Pancreas (tissue), 10 donors: Measurements from ENCODE around the gene APBA2. TPM values are rescaled to one million over a fixed set of nuclear protein-coding genes. Genes with fewer than 3 reads are reported as not detected.
A peak's percentile ranks its signal among the peaks of the same experiment; 100 is the strongest.

Source experiments
- ATAC-seq, 4 donors: fragments of 200-7000 bp; cut with Tn5 transposase; one replicate each; pipeline versions ENCODE4 v1.8.0 to v1.9.1; 2020; ENCODE audit warnings: mild to moderate bottlenecking in 4 of 4, moderate library complexity in 4 of 4
- DNase-seq, 6 donors: peaks; one replicate each; pipeline ENCODE4 v3.0.0-alpha.2; 2020
- FAIRE-seq: peaks from 2 replicates; lab custom pipeline; 2012; peaks lifted over from hg19 to GRCh38; lab: Jason Lieb, UNC
- H3K27ac ChIP-seq, 4 donors: fragments of 200-600 bp; sonication (generic); 1 replicate in 3 of 4; 2 replicates in 1 of 4; pipeline versions ENCODE4 v1.5.0 to v1.8.0; 2020
- H3K27me3 ChIP-seq, 4 donors: fragments of 200-600 bp; one replicate each; pipeline ENCODE4 v1.8.0; 2021
- H3K36me3 ChIP-seq, 3 donors: fragments of 200-600 bp; sonication (generic) in 1 of 3; one replicate each; pipeline versions ENCODE4 v1.5.0 to v1.8.0; 2020 to 2021
- H3K4me1 ChIP-seq, 3 donors: fragments of 200-600 bp; one replicate each; pipeline ENCODE4 v1.8.0; 2021
- H3K4me3 ChIP-seq, 4 donors: fragments of 200-600 bp; sonication (generic) in 2 of 4; one replicate each; pipeline versions ENCODE4 v1.5.0 to v1.8.0; 2020 to 2021
- H3K9me3 ChIP-seq, 4 donors: fragments of 200-600 bp; one replicate each; pipeline ENCODE4 v1.8.0; 2021
- WGBS, 2 donors: extraction: QIAGEN DNeasy Blood & Tissue Kit; methylation state at CpG; one replicate each; pipeline ENCODE4 v1.1.7; 2013; 5-methylcytosine and 5-hydroxymethylcytosine counted together
- intact Hi-C, 3 donors: fragments of 100-400 bp; cut with DNase I; formaldehyde crosslinking; loops; one replicate each; pipeline versions ENCODE4 v1.11.1 to v1.14.2; 2022
- polyA plus RNA-seq, 2 donors: library from polyadenylated mRNA; stranded (reverse); fragments of 200-250 nt; gene quantifications; one replicate each; pipeline ENCODE4 v1.2.3, GENCODE V29; 2013
- total RNA-seq, 6 donors: library from RNA; stranded (reverse); fragmentation: NEBNext Ultra II Directional in 4 of 6; extraction: Animal tissue kit (Norgen Biotek cat#: 25700) in 4 of 6; gene quantifications; one replicate each; pipeline versions ENCODE4 v1.2.1 to v1.2.4, GENCODE V29; 2021 to 2023
- TF ChIP-seq, protein P1 (sequence below), 4 donors: fragments of 200-600 bp; sonication (generic) in 3 of 4; IDR thresholded peaks; one replicate each; pipeline versions ENCODE4 v1.5.0 to v1.8.0; 2021; ENCODE audit warnings: antibody characterized with exemption in 4 of 4
- donor health status: healthy with polysubstance abuse.
- donor health status: DM: no; HTN: no; CAD: no; lungs with moderate emphysema.
- donor health status: DM: no; HTN: no; CAD: no.
- donor health status: control.
- donor health status: control.
- donor health status: Bipolar disorder and iron deficiency.
- donor health status: DM: yes; HTN: yes; CAD: no.
- donor health status: DM: no; HTN: no; CAD: no.
- donor health status: DM: no; HTN: no; CAD: no.
- donor health status: DM: yes; HTN: yes; CAD: no.

The APBA2 gene
- total and polyA plus RNA-seq, 8 donors: 3.9 to 10.3 (median 6.7) TPM

DNA sequence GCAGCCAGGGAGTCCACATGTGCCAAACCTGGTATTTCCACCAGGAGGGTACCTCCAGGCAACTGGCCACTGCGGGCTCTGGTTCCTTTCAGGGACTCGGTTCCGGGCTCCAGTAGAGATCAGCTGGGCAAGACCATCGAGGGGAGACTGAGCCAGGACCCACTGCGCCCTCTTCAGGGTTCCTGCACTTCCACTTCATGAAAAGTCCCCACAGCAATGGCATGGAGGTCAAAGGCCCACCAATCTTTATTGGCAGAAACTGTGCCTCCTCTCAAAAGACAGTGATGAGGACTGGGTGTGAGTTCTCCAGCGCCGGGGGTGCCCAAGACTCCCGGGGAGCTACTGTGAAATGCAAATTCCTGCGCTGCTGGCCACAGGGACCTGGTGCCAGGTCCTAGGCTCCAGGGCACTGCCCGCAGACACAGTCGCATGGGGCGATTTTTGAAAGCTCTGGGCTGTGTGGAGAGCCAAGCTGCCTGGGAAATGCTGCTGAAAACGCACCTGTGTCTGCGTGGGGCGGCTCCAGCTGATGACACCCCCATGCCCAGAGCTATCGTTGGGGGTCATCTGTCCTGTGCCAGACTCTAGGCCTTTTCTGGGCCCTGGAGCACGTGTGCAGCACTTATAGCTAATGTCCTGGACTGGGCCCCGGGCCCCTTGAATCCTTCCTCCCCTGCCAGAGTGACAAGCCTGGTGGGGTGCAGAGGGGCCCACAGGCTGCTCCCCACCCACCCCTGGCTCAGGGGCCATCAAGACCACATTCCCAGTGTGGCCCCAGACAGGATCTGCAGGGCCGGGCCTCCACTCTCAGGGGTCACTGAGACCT, 239.8 kb downstream of the APBA2 start:
- DNase-seq: peak in 2 of 6 donors; percentile 32 to 42
- no peak for FAIRE-seq
- WGBS, 2 donors: 65 to 66% methylated on average over 19 of the region's 19 CpGs
- peak in 1 of 4 donors; percentile 43 for ATAC-seq
- TF ChIP-seq, protein P1, sequence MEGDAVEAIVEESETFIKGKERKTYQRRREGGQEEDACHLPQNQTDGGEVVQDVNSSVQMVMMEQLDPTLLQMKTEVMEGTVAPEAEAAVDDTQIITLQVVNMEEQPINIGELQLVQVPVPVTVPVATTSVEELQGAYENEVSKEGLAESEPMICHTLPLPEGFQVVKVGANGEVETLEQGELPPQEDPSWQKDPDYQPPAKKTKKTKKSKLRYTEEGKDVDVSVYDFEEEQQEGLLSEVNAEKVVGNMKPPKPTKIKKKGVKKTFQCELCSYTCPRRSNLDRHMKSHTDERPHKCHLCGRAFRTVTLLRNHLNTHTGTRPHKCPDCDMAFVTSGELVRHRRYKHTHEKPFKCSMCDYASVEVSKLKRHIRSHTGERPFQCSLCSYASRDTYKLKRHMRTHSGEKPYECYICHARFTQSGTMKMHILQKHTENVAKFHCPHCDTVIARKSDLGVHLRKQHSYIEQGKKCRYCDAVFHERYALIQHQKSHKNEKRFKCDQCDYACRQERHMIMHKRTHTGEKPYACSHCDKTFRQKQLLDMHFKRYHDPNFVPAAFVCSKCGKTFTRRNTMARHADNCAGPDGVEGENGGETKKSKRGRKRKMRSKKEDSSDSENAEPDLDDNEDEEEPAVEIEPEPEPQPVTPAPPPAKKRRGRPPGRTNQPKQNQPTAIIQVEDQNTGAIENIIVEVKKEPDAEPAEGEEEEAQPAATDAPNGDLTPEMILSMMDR (IDR thresholded peaks at IDR 0.05): no peak
- intact Hi-C loops: no loop called here
- Histone ChIP-seq H3K9me3 (no peaks in the 10 kb centered on the region), H3K4me3 (no peak overlapping the region), H3K4me1 (no peaks in the 10 kb centered on the region), H3K27me3 (no peaks in the 10 kb centered on the region), H3K27ac (no peak overlapping the region), H3K36me3 (no peaks in the 10 kb centered on the region)

DNA sequence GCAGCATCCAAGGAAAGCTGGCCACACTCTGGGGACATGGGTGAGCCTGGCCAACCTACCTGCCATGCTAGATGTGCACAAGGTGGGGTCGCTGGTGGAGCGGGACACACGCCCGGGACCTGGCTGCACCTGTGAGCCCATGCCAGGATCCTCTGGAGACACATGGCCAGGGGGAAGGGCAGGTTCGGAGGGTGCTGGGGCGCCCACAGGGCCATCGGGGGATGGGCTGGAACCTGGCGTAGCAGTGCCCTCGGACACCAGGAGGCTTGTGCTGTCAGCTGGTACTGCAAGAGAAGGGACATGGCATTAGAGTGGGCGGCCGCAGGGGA, 240.4 kb downstream of the APBA2 start:
- Histone ChIP-seq H3K27ac (no peak overlapping the region), H3K4me1 (no peaks in the 10 kb centered on the region), H3K27me3 (no peaks in the 10 kb centered on the region), H3K9me3 (no peaks in the 10 kb centered on the region), H3K36me3 (no peaks in the 10 kb centered on the region), H3K4me3 (no peak overlapping the region)
- TF ChIP-seq, protein P1 (IDR thresholded peaks at IDR 0.05): no peak
- no peak for FAIRE-seq
- DNase-seq: peak in 1 of 6 donors; percentile 63
- intact Hi-C loops: no loop called here
- 87 to 88% methylated on average over 11 of the region's 11 CpGs for WGBS, 2 donors
- ATAC-seq: peak in 1 of 4 donors; percentile 17

DNA sequence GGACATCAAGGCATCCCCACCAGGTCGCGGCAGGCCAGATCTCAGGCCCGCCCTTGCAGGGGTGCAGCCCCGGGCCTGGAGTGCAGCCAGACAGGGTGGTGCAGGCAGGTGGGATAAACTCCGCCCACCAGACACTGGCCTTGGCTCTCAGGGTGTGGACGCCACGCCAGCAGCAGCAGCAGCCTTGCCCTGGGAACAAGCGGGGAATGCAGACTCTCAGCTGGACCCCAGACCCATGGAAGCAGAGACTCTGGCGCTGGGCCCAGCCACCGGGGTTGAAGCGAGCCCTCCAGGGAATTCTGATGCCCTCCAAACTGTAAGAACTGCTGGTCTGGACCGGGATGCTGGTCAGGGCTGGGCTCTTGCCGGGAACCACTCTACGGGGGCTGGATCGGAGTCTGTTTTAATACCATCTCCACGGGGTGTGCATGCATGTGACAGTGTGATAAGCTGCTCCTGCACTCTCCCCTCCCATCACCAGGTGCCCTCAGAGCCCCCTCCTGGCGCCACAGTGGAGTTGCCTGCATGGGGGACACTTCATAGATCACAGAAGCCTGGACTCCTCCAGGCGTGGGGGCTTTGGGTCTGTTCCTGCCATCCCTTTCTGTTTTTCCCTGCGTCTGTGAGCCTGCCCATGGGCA, 241.2 kb downstream of the APBA2 start:
- no peak for ATAC-seq
- Histone ChIP-seq H3K9me3 (no peaks in the 10 kb centered on the region), H3K27ac (no peak overlapping the region), H3K36me3 (no peaks in the 10 kb centered on the region), H3K27me3 (no peaks in the 10 kb centered on the region), H3K4me3 (no peak overlapping the region), H3K4me1 (no peaks in the 10 kb centered on the region)
- intact Hi-C loops: no loop called here
- TF ChIP-seq, protein P1 (IDR thresholded peaks at IDR 0.05): no peak
- peak in 2 of 6 donors; percentile 56 for DNase-seq
- FAIRE-seq: no peak
- WGBS, 2 donors: 73 to 80% methylated on average over 19 of the region's 19 CpGs

DNA sequence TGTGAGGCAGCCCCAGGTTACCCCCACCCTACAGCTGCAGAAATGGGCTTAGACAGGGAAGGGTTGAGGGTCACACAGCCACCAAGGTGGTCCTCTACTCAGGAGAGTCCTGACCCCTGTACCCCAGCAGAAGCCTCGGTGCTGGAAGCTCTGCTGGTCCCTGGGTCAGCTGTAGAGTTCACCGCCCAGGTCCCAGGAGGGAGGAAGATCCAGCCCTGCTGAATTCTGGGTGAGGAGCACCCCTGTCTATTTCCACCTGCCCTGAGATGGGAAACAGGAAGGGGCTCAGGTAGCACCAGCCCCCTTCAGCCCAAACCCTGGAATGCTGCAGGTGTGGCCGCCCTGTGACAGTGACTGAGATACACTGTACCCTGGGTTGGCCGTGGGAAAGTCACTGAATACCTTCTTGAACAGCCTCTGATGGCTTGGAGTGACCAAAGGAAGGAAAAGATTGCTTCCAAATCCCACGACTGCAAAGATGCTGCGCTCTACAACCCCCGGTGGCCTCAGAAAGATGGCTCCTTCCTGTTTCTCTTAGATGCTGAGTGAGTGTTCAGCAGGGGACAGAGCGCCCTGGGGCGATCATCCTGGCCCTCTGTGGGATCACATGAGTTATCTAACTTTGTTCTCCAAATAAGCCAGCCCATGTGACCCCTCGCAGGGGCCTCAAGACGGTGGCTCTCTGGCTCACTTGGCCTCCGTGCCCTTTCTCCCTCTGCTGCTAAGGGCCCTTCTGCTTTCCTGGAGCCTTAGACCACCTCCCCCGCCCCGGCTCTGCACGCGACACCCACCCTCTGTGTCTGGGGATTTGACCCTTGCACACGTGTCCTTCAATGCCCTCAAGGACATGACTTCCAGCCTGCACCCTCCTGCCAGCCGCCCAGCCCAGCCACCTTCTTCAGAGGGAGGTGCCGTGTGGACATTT, 242.0 kb downstream of the APBA2 start:
- FAIRE-seq: no peak
- TF ChIP-seq, protein P1 (IDR thresholded peaks at IDR 0.05): no peak
- H3K4me1 ChIP-seq: no peaks in the 10 kb centered on the region
- intact Hi-C loops: no loop called here
- H3K36me3 ChIP-seq: no peaks in the 10 kb centered on the region
- no peaks in the 10 kb centered on the region for H3K9me3 ChIP-seq
- H3K27ac ChIP-seq: no peak overlapping the region
- H3K4me3 ChIP-seq: no peak overlapping the region
- 78 to 82% methylated on average over 19 of the region's 19 CpGs for WGBS, 2 donors
- DNase-seq: peak in 1 of 6 donors; percentile 38
- no peaks in the 10 kb centered on the region for H3K27me3 ChIP-seq
- no peak for ATAC-seq
